ENCODE results near the gene ZBTB20. TPM values are rescaled to one million over a fixed set of nuclear protein-coding genes. Genes with fewer than 3 reads are reported as not detected.

ZBTB20 gene
- total and polyA plus RNA-seq, 2 of the 4 experiments (the other 2 are of a cell fraction): 0.75 to 14.7 TPM

DNA sequence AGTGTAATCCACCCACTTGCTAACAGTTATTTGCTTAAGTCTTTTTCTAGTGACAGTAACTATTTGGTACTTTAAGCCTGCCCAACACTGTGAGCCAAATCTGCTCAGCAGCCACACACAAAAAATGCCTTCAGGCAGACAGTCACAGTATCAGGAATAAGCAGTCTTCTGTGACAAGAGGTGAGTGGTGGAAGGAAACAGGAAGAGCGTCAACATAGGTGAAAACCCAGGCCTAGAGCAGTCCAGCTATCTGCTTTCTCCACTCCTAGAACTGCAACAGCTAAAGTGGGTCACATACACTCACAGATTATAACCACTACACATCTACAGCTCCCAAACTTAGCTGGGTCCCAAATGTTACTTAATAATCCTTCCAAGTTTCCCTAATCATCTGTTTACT is 213.7 kb downstream of the ZBTB20 start:
- TF ChIP-seq NFE2L2 (IDR thresholded peaks at IDR 0.05; ENCODE audit: low read depth, low read length): no peak
- TF ChIP-seq CHD1 (IDR thresholded peaks at IDR 0.05; ENCODE audit: low read depth, low read length): no peak
- TF ChIP-seq, protein P1, sequence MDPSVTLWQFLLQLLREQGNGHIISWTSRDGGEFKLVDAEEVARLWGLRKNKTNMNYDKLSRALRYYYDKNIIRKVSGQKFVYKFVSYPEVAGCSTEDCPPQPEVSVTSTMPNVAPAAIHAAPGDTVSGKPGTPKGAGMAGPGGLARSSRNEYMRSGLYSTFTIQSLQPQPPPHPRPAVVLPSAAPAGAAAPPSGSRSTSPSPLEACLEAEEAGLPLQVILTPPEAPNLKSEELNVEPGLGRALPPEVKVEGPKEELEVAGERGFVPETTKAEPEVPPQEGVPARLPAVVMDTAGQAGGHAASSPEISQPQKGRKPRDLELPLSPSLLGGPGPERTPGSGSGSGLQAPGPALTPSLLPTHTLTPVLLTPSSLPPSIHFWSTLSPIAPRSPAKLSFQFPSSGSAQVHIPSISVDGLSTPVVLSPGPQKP (IDR thresholded peaks at IDR 0.05; ENCODE audit: borderline replicate concordance, low read depth, low read length): no peak
- TF ChIP-seq, protein P2, sequence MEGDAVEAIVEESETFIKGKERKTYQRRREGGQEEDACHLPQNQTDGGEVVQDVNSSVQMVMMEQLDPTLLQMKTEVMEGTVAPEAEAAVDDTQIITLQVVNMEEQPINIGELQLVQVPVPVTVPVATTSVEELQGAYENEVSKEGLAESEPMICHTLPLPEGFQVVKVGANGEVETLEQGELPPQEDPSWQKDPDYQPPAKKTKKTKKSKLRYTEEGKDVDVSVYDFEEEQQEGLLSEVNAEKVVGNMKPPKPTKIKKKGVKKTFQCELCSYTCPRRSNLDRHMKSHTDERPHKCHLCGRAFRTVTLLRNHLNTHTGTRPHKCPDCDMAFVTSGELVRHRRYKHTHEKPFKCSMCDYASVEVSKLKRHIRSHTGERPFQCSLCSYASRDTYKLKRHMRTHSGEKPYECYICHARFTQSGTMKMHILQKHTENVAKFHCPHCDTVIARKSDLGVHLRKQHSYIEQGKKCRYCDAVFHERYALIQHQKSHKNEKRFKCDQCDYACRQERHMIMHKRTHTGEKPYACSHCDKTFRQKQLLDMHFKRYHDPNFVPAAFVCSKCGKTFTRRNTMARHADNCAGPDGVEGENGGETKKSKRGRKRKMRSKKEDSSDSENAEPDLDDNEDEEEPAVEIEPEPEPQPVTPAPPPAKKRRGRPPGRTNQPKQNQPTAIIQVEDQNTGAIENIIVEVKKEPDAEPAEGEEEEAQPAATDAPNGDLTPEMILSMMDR (conservative IDR thresholded peaks at IDR 0.05; ENCODE audit: low read depth, low read length): no peak
- no peak for TF ChIP-seq MXI1 (IDR thresholded peaks at IDR 0.05; ENCODE audit: borderline replicate concordance, low read depth, low read length)
- TF ChIP-seq, protein P3, sequence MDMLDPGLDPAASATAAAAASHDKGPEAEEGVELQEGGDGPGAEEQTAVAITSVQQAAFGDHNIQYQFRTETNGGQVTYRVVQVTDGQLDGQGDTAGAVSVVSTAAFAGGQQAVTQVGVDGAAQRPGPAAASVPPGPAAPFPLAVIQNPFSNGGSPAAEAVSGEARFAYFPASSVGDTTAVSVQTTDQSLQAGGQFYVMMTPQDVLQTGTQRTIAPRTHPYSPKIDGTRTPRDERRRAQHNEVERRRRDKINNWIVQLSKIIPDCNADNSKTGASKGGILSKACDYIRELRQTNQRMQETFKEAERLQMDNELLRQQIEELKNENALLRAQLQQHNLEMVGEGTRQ (IDR thresholded peaks at IDR 0.05; ENCODE audit: low read depth, low read length): no peak
- no peak for TF ChIP-seq SMC3 (IDR thresholded peaks at IDR 0.05; ENCODE audit: low read depth, low read length)
- no peak for TF ChIP-seq MAZ (IDR thresholded peaks at IDR 0.05; ENCODE audit: borderline replicate concordance, low read depth, low read length)
- TF ChIP-seq RFX5 (IDR thresholded peaks at IDR 0.05; ENCODE audit: low read depth, low read length): no peak
- no peak for TF ChIP-seq BHLHE40 (IDR thresholded peaks at IDR 0.05; ENCODE audit: low read depth, low read length)
- TF ChIP-seq RCOR1 (IDR thresholded peaks at IDR 0.05; ENCODE audit: insufficient replicate concordance, low read length): no peak
- no peak for TF ChIP-seq POLR2A (IDR thresholded peaks at IDR 0.05; ENCODE audit: low read depth, low read length)
- TF ChIP-seq RAD21 (IDR thresholded peaks at IDR 0.05; ENCODE audit: low read length): no peak
- TF ChIP-seq MAFK (IDR thresholded peaks at IDR 0.05; ENCODE audit: low read depth, low read length): no peak
- H3K9ac ChIP-seq (ENCODE audit: low read depth, low read length): no peak overlapping the region
- no peak overlapping the region for H2AK9ac ChIP-seq (replicated peaks; ENCODE audit: low read depth, low read length, poor library complexity)
- H3K27me3 ChIP-seq (ENCODE audit: control insufficient read depth, insufficient read depth, low read length): no peaks in the 10 kb centered on the region
- DNase-seq: no peak
- H3K4me3 ChIP-seq (ENCODE audit: insufficient read depth, low read depth, low read length): no peak overlapping the region
- ChIA-PET CTCF (no interaction called here), POLR2A (ENCODE audit: unreplicated experiment) (no interaction called here)
- H2BK20ac ChIP-seq (ENCODE audit: low read depth, low read length): no peak overlapping the region
- dilution Hi-C loops (cut with HindIII; ENCODE audit: low sequenced_read_pairs, unreplicated experiment) (no loop called here), intact Hi-C loops (cut with micrococcal nuclease) (no loop called here), in situ Hi-C loops (cut with MboI; ENCODE audit: low sequenced_read_pairs) (no loop called here)
- WGBS, 2 experiments (ENCODE audit: extremely low coverage in 2 of 2, insufficient read length in 1 of 2): no CpG with 5 or more reads among the region's 1 CpG
- no peak overlapping the region for H3K27ac ChIP-seq (ENCODE audit: insufficient read depth, low read length)
- no peak overlapping the region for H2BK15ac ChIP-seq (ENCODE audit: low read depth, low read length)
- H3K4ac ChIP-seq (ENCODE audit: low read depth, low read length): no peak overlapping the region
- no peak overlapping the region for H3K18ac ChIP-seq (ENCODE audit: low read depth, low read length)
- no peak overlapping the region for H2BK120ac ChIP-seq (ENCODE audit: low read depth, low read length)
- no peak overlapping the region for H2BK5ac ChIP-seq (ENCODE audit: low read depth, low read length, poor library complexity, severe bottlenecking)
- no peak overlapping the region for H4K91ac ChIP-seq (ENCODE audit: insufficient read depth, low read depth, low read length)
- no peak overlapping the region for H2AFZ ChIP-seq (replicated peaks; ENCODE audit: low read length, poor library complexity)
- no peak for ATAC-seq (ENCODE audit: low read depth)
- H3K4me1 ChIP-seq (ENCODE audit: control insufficient read depth, insufficient read depth, low read length): peaks cover 2% of the 10 kb centered on the region; the same call in 1 of the 2 replicates
- no peaks in the 10 kb centered on the region for H3K36me3 ChIP-seq (ENCODE audit: control insufficient read depth, insufficient read depth, low read length)
- H4K20me1 ChIP-seq (ENCODE audit: insufficient read depth, low read length): no peaks in the 10 kb centered on the region
- H3K14ac ChIP-seq (replicated peaks; ENCODE audit: low read depth, low read length): no peak overlapping the region
- H3K79me1 ChIP-seq (ENCODE audit: low read depth in 1 of 2, low read length in 2 of 2): no peaks in the 10 kb centered on the region
- no peaks in the 10 kb centered on the region for H3K9me1 ChIP-seq (ENCODE audit: insufficient read depth, low read length)
- BruUV-seq (replicated peaks): no TSS peak
- no peak overlapping the region for H2AK5ac ChIP-seq (ENCODE audit: low read depth, low read length)
- no peak overlapping the region for H4K8ac ChIP-seq (ENCODE audit: low read depth in 2 of 2, low read length in 2 of 2)
- no peak overlapping the region for H3K23ac ChIP-seq (ENCODE audit: low read depth, low read length)
- no peak overlapping the region for H3K56ac ChIP-seq (ENCODE audit: extremely low read depth, insufficient read depth, low read length)
- no peaks in the 10 kb centered on the region for H3K9me3 ChIP-seq (ENCODE audit: control insufficient read depth, insufficient read depth, low read length)
- no peak overlapping the region for H4K5ac ChIP-seq (ENCODE audit: low read depth, low read length)
- no peak overlapping the region for H3K4me2 ChIP-seq (ENCODE audit: low read depth, low read length)

Data from IMR-90 (cell line).